H9 (cell line): ENCODE measurements around the gene JTB. TPM values are rescaled to one million over a fixed set of nuclear protein-coding genes. Genes with fewer than 3 reads are reported as not detected.

ENCODE experiments used
- DNase-seq: peaks from one replicate; pipeline ENCODE4 v3.0.0-alpha.2; 2017
- H2AFZ ChIP-seq: one replicate; pipeline ENCODE4 v1.6.1; 2013; ENCODE audit warnings: mild to moderate bottlenecking, low read length, control low read depth, moderate library complexity
- H2AK5ac ChIP-seq: 2 replicates; pipeline ENCODE4 v1.6.1; 2013; ENCODE audit warnings: low read length, control low read depth, mixed read lengths; ENCODE audit not compliant: insufficient read length
- H2BK120ac ChIP-seq: one replicate; pipeline ENCODE4 v1.6.1; 2013; ENCODE audit warnings: low read depth, mild to moderate bottlenecking, low read length, control low read depth, inconsistent platforms; ENCODE audit not compliant: poor library complexity, severe bottlenecking
- H2BK12ac ChIP-seq: 2 replicates; pipeline ENCODE4 v1.6.1; 2013; ENCODE audit warnings: low read length, control low read depth, mixed read lengths, low read depth; ENCODE audit not compliant: insufficient read length
- H2BK15ac ChIP-seq: 2 replicates; pipeline ENCODE4 v1.6.1; 2013; ENCODE audit warnings: low read depth, low read length, control low read depth
- H2BK20ac ChIP-seq: one replicate; pipeline ENCODE4 v1.6.1; 2013; ENCODE audit warnings: low read depth, mild to moderate bottlenecking, low read length, control low read depth, inconsistent platforms; ENCODE audit not compliant: poor library complexity, severe bottlenecking
- H2BK5ac ChIP-seq: 2 replicates; pipeline ENCODE4 v1.6.1; 2013; ENCODE audit warnings: low read length, control low read depth, mixed read lengths; ENCODE audit not compliant: insufficient read length
- H3K14ac ChIP-seq: 2 replicates; pipeline ENCODE4 v1.6.1; 2013; ENCODE audit warnings: low read length, control low read depth; ENCODE audit not compliant: insufficient read depth
- H3K18ac ChIP-seq: 2 replicates; pipeline ENCODE4 v1.6.1; 2013; ENCODE audit warnings: low read depth, mild to moderate bottlenecking, mixed read lengths, low read length, control low read depth; ENCODE audit not compliant: insufficient read length
- H3K23ac ChIP-seq: 2 replicates; pipeline ENCODE4 v1.6.1; 2013; ENCODE audit warnings: low read length, control low read depth, mixed read lengths, low read depth; ENCODE audit not compliant: insufficient read length
- H3K23me2 ChIP-seq: 2 replicates; pipeline ENCODE4 v1.6.1; 2013; ENCODE audit warnings: low read depth, mild to moderate bottlenecking, mixed read lengths, low read length, control low read depth; ENCODE audit not compliant: insufficient read length, poor library complexity, severe bottlenecking
- H3K27ac ChIP-seq: 2 replicates; pipeline ENCODE4 v1.5.1; 2013; ENCODE audit warnings: low read length, control low read depth, mixed read lengths, low read depth; ENCODE audit not compliant: insufficient read length
- H3K27me3 ChIP-seq: 2 replicates; pipeline ENCODE4 v1.6.1; 2013; ENCODE audit warnings: low read length, control low read depth, inconsistent platforms; ENCODE audit not compliant: insufficient read depth
- H3K4ac ChIP-seq: 2 replicates; pipeline ENCODE4 v1.6.1; 2013; ENCODE audit warnings: low read depth, mild to moderate bottlenecking, control low read depth, inconsistent platforms, low read length, moderate library complexity
- H3K4me1 ChIP-seq: 2 replicates; pipeline ENCODE4 v1.6.1; 2013; ENCODE audit warnings: low read length, control low read depth, inconsistent platforms; ENCODE audit not compliant: insufficient read depth
- H3K4me2 ChIP-seq: 2 replicates; pipeline ENCODE4 v1.6.1; 2013; ENCODE audit warnings: low read length, control low read depth, mixed read lengths; ENCODE audit not compliant: insufficient read length, insufficient read depth
- H3K56ac ChIP-seq: 2 replicates; pipeline ENCODE4 v1.6.1; 2013; ENCODE audit warnings: low read depth, mild to moderate bottlenecking, mixed read lengths, low read length, control low read depth; ENCODE audit not compliant: insufficient read length
- H3K79me1 ChIP-seq: 2 replicates; pipeline ENCODE4 v1.6.1; 2013; ENCODE audit warnings: low read depth, mild to moderate bottlenecking, moderate library complexity, low read length, control low read depth, inconsistent platforms; ENCODE audit not compliant: insufficient read depth, poor library complexity, severe bottlenecking
- H3K79me2 ChIP-seq: 2 replicates; pipeline ENCODE4 v1.6.1; 2013; ENCODE audit warnings: low read length, control low read depth, inconsistent platforms; ENCODE audit not compliant: insufficient read depth
- H3K9ac ChIP-seq: 2 replicates; pipeline ENCODE4 v1.6.1; 2013; ENCODE audit warnings: low read length, control low read depth, mixed read lengths; ENCODE audit not compliant: insufficient read length; ENCODE audit errors: extremely low read depth
- H3K9me3 ChIP-seq: one replicate; pipeline ENCODE4 v1.6.1; 2013; ENCODE audit warnings: low read depth, low read length, inconsistent platforms; ENCODE audit not compliant: control insufficient read depth
- H3T11ph ChIP-seq: one replicate; pipeline ENCODE4 v1.6.1; 2013; ENCODE audit warnings: mild to moderate bottlenecking, low read length, control low read depth, inconsistent platforms
- H4K20me1 ChIP-seq: one replicate; pipeline ENCODE4 v1.6.1; 2013; ENCODE audit not compliant: control insufficient read depth, insufficient read length, insufficient read depth
- H4K5ac ChIP-seq: 2 replicates; pipeline ENCODE4 v1.6.1; 2013; ENCODE audit warnings: low read depth, mild to moderate bottlenecking, mixed read lengths, low read length, control low read depth; ENCODE audit not compliant: insufficient read length
- H4K8ac ChIP-seq: replicated peaks from 2 replicates; pipeline ENCODE4 v1.6.1; 2013; ENCODE audit warnings: low read length, control low read depth, mixed read lengths, low read depth; ENCODE audit not compliant: insufficient read length
- H4K91ac ChIP-seq: 2 replicates; pipeline ENCODE4 v1.6.1; 2013; ENCODE audit warnings: low read depth, mild to moderate bottlenecking, moderate library complexity, mixed read lengths, low read length, control low read depth; ENCODE audit not compliant: insufficient read length
- H3K27ac Mint-ChIP-seq, 3 experiments: 2 replicates in 2 of 3; 3 replicates in 1 of 3; pipeline ENCODE4 v1.8.0; 2020 to 2021; ENCODE audit warnings: mixed read lengths in 3 of 3, mild to moderate bottlenecking in 1 of 3, moderate library complexity in 1 of 3
- H3K27me3 Mint-ChIP-seq: 2 replicates; pipeline ENCODE4 v1.8.0; 2021; ENCODE audit warnings: low read depth, mild to moderate bottlenecking, moderate library complexity, mixed read lengths
- H3K36me3 Mint-ChIP-seq, 3 experiments: 2 replicates in 2 of 3; 3 replicates in 1 of 3; pipeline ENCODE4 v1.8.0; 2020 to 2021; ENCODE audit warnings: low read depth in 3 of 3, mixed read lengths in 3 of 3; ENCODE audit not compliant: insufficient read depth in 1 of 3
- H3K4me1 Mint-ChIP-seq, 2 experiments: 2 replicates each; pipeline ENCODE4 v1.8.0; 2020; ENCODE audit warnings: mixed read lengths in 2 of 2
- H3K4me3 Mint-ChIP-seq, 2 experiments: 2 replicates in 1 of 2; 3 replicates in 1 of 2; pipeline ENCODE4 v1.8.0; 2020 to 2021; ENCODE audit warnings: mild to moderate bottlenecking in 2 of 2, mixed read lengths in 2 of 2, moderate library complexity in 1 of 2
- H3K9me3 Mint-ChIP-seq, 2 experiments: 2 replicates in 1 of 2; 3 replicates in 1 of 2; pipeline ENCODE4 v1.8.0; 2020; ENCODE audit warnings: mild to moderate bottlenecking in 2 of 2, mixed read lengths in 2 of 2, moderate library complexity in 1 of 2
- WGBS: extraction: QIAGEN DNeasy Blood & Tissue Kit; methylation state at CpG from one replicate; pipeline ENCODE4 v1.1.7; 2013; ENCODE audit warnings: missing lambda C conversion rate, low lambda C conversion rate, mixed read lengths; ENCODE audit not compliant: insufficient read length; ENCODE audit errors: extremely low coverage; 5-methylcytosine and 5-hydroxymethylcytosine counted together
- total RNA-seq: library from RNA; stranded (reverse); gene quantifications from 2 replicates; pipeline ENCODE4 v1.2.1, GENCODE V29; 2021
- TF ChIP-seq, protein P1 (sequence below): fragments of 200-600 bp; sonication (generic); conservative IDR thresholded peaks from 3 replicates; pipeline ENCODE4 v1.8.0; 2021; ENCODE audit warnings: antibody characterized with exemption, mild to moderate bottlenecking

JTB gene
- total RNA-seq, 1 experiment from 2014 or later = 85.4 TPM

DNA sequence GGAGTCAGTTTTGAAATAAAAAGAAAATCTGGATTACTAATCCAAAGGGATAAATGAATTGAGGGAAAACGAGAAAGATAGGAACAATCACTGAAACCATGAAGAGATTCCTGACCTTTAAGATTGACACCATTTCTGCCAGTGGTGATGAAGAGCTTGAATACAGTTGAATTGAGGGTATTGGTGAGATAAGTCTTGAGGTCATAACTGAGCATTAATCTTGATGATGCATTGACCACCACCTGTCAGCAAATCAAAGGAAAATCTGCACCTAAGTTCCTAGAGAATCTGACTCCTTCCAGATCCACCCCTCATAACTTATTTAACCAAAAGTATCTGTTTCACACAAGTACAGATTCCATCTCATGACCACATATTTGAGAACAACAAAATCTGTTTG, 34.7 kb upstream of the JTB start:
- Histone ChIP-seq H3K4me2 (no peak overlapping the region), H3K79me1 (no peaks in the 10 kb centered on the region), H3K9ac (no peak overlapping the region), H3K14ac (no peak overlapping the region), H3K79me2 (no peaks in the 10 kb centered on the region), H4K20me1 (no peaks in the 10 kb centered on the region), H2AK5ac (no peak overlapping the region), H4K8ac (no peak overlapping the region), H2BK120ac (no peak overlapping the region), H3K56ac (no peak overlapping the region), H2AFZ (no peak overlapping the region), H4K5ac (no peak overlapping the region), H3K18ac (no peak overlapping the region), H3T11ph (no peak overlapping the region), H3K23me2 (no peaks in the 10 kb centered on the region), H2BK20ac (no peak overlapping the region), H3K4me1 (no peaks in the 10 kb centered on the region), H3K27me3 (no peaks in the 10 kb centered on the region), H2BK15ac (no peak overlapping the region), H3K9me3 (no peaks in the 10 kb centered on the region), H3K27ac (no peak overlapping the region), H2BK12ac (no peak overlapping the region), H4K91ac (no peak overlapping the region), H2BK5ac (no peak overlapping the region), H3K4ac (no peak overlapping the region), H3K23ac (no peak overlapping the region)
- Mint-ChIP-seq H3K4me1 (no peaks in the 10 kb centered on the region), H3K36me3 (no peaks in the 10 kb centered on the region), H3K4me3 (no peak overlapping the region), H3K27ac (no peak overlapping the region), H3K9me3 (no peaks in the 10 kb centered on the region), H3K27me3 (no peaks in the 10 kb centered on the region)
- no peak for DNase-seq
- WGBS = no CpG with 5 or more reads among the region's 1 CpG
- TF ChIP-seq, protein P1, sequence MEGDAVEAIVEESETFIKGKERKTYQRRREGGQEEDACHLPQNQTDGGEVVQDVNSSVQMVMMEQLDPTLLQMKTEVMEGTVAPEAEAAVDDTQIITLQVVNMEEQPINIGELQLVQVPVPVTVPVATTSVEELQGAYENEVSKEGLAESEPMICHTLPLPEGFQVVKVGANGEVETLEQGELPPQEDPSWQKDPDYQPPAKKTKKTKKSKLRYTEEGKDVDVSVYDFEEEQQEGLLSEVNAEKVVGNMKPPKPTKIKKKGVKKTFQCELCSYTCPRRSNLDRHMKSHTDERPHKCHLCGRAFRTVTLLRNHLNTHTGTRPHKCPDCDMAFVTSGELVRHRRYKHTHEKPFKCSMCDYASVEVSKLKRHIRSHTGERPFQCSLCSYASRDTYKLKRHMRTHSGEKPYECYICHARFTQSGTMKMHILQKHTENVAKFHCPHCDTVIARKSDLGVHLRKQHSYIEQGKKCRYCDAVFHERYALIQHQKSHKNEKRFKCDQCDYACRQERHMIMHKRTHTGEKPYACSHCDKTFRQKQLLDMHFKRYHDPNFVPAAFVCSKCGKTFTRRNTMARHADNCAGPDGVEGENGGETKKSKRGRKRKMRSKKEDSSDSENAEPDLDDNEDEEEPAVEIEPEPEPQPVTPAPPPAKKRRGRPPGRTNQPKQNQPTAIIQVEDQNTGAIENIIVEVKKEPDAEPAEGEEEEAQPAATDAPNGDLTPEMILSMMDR = no peak
